ENCODE results near the gene ADARB2. TPM values are rescaled to one million over a fixed set of nuclear protein-coding genes. Genes with fewer than 3 reads are reported as not detected.

Gene ADARB2
- total and polyA plus RNA-seq, 4 donors = 0.55 to 0.70 (median 0.59) TPM; not detected in 1

- no peak overlapping the region for H3K4me3 ChIP-seq (ENCODE audit: low read depth in 1 of 3, low read length in 3 of 3)
- no peaks in the 10 kb centered on the region for H3K4me1 ChIP-seq (ENCODE audit: control insufficient read depth in 4 of 4, insufficient read depth in 4 of 4, low read length in 3 of 4)
- H3K36me3 ChIP-seq (ENCODE audit: control insufficient read depth in 4 of 4, insufficient read depth in 3 of 4, low read depth in 1 of 4, low read length in 3 of 4) = no peaks in the 10 kb centered on the region
- DNase-seq (ENCODE audit: low spot score) = no peak
- H3K27me3 ChIP-seq (ENCODE audit: control insufficient read depth in 4 of 4, insufficient read depth in 4 of 4, low read length in 3 of 4) = peaks cover 0 to 3% (median 0%) of the 10 kb centered on the region in 4 donors
- no peak for TF ChIP-seq REST (IDR thresholded peaks at IDR 0.05)
- no peak for TF ChIP-seq RAD21 (IDR thresholded peaks at IDR 0.05)
- TF ChIP-seq JUND (IDR thresholded peaks at IDR 0.05) = no peak
- no peak for TF ChIP-seq FOXA1 (IDR thresholded peaks at IDR 0.05)
- no peak for TF ChIP-seq HNF4G (IDR thresholded peaks at IDR 0.05)
- no peak for TF ChIP-seq ATF3 (IDR thresholded peaks at IDR 0.05)
- no peak for TF ChIP-seq GABPA (IDR thresholded peaks at IDR 0.05 in 1 of 2, conservative IDR thresholded peaks at IDR 0.05 in 1 of 2)
- no peak for TF ChIP-seq RXRA (IDR thresholded peaks at IDR 0.05)
- no peak for TF ChIP-seq MAX (IDR thresholded peaks at IDR 0.05)
- TF ChIP-seq TAF1 (conservative IDR thresholded peaks at IDR 0.05) = no peak
- no peak for TF ChIP-seq HNF4A (conservative IDR thresholded peaks at IDR 0.05)
- TF ChIP-seq YY1 (IDR thresholded peaks at IDR 0.05) = no peak
- no peak for TF ChIP-seq SP1 (IDR thresholded peaks at IDR 0.05)
- TF ChIP-seq NR2F2 (IDR thresholded peaks at IDR 0.05) = no peak
- no peak for TF ChIP-seq EGR1 (IDR thresholded peaks at IDR 0.05; ENCODE audit: low read depth in 2 of 2)
- no peak for TF ChIP-seq ZBTB33 (IDR thresholded peaks at IDR 0.05)
- TF ChIP-seq CTCF (IDR thresholded peaks at IDR 0.05; ENCODE audit: low read depth, low read length, missing input control) = no peak
- H3K9me3 ChIP-seq (ENCODE audit: control insufficient read depth in 4 of 4, low read length in 3 of 4) = no peaks in the 10 kb centered on the region
- H3K9ac ChIP-seq (ENCODE audit: low read depth in 1 of 2, low read length in 2 of 2) = no peak overlapping the region
- WGBS = 70% methylated on average over 4 of the region's 4 CpGs
- no peak overlapping the region for H3K27ac ChIP-seq (ENCODE audit: low read depth in 1 of 2, low read length in 2 of 2)
Measured at GRCh38 chr10:1558906-1559305, 178.4 kb downstream of the ADARB2 start.
